Sciatic nerve (tissue), 2 donors: Measurements from ENCODE around the gene RTKN. TPM values are rescaled to one million over a fixed set of nuclear protein-coding genes. Genes with fewer than 3 reads are reported as not detected.
A peak's percentile ranks its signal among the peaks of the same experiment; 100 is the strongest.
"Not testable (repeated sequence)": the region's sequence is repeated elsewhere in the genome, so short reads cannot be mapped to it uniquely, and the experiment has no call there.

Source experiments
- ATAC-seq: fragments of 200-7000 bp; cut with Tn5 transposase; one replicate; pipeline ENCODE4 v1.9.1; 2020; ENCODE audit warnings: mild to moderate bottlenecking, moderate library complexity
- DNase-seq: peaks from one replicate; pipeline ENCODE4 v3.0.0-alpha.2; 2020; ENCODE audit warnings: low spot score
- intact Hi-C: fragments of 100-400 bp; cut with DNase I; formaldehyde crosslinking; loops from one replicate; pipeline ENCODE4 v1.14.2; 2022
- total RNA-seq: library from RNA; stranded (reverse); fragmentation: NEBNext Ultra II Directional; extraction: Animal tissue kit (Norgen Biotek cat#: 25700); gene quantifications from one replicate; pipeline ENCODE4 v1.2.1, GENCODE V29; 2021
- donor health status: DM: no; HTN: no; CAD: no.
- donor health status: DM: no; HTN: no; CAD: no.

The RTKN gene
- total RNA-seq, 1 donor from 2014 or later = 76.0 TPM

DNA sequence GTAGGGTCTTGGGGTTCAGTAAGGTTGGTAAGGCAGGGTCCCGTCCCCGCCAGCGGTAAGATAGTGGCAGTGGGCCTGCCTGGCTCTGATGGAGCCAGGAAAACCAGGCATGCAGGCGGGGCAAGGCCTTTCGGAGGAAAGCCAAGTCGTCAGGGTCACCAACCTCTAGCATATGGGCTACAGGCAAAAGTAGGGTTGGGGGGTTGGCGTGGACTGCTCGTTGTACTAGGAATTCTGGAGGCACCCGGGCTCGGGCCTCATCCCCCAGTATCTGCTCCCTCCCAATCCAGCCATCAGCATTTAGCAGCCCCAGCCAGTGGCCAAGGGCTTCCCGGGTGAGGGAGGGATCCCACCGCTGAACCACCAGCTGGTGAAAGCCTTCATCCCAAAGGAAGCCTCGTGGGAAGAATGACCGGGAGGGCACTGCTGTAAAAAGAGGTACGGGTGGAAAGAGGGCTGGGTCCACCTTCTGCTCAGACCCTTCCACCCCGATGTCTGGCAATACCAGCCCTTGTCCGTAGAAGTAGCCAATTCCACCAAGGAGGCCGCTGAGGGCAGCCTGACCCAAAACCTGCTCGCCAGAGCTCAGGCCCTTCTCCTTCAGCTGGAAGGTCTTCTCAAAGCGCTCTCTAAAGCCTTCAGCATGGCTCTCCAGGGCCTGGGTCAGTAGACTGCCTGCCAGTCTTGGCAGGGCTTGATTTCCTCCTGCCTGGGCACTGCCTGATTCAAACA, 20.5 kb upstream of the RTKN start:
- intact Hi-C loops = no loop called here
- ATAC-seq = no peak

DNA sequence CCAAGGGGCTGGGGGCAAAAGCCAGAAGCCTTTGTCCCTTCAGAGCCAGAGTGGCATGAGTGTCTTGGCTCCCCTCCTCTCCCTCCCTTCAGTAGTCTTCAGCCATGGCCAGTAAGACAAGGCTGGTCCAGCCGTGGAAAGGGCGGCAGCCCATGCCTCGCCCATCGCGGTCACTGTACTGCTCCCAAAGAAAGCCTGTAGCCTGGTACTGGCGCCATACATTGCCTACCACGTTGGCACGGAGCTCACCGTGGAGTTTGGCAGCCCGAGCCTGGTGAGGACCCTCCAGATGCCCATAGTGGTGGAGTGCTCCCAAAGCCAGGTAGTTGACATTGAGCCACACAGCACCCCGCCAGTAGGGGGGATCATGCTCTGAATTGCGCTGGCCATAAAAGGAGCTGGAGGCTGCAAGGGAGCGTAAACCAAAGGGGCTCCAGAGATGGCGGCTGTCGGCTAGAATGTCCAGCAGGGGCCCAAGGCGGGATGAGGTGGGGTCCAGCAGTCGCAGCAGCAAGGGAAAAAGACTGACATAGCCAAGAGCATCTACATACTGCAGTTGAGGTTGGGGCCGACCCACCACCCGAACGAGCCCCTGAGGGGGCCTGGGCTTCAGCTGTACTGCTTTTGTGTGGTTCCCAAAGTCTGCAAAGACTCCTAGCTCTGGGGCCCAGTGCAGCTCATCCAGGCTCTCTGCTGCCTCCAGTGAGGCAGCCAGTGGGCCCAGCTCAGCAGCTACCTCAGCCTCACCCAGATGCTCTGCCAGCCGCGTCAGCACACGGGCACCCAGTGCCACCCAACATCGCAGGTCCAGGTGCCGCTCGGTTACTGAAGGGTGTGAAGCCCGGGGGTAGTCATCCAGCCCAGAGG, 19.7 kb upstream of the RTKN start:
- ATAC-seq (no peak), DNase-seq (no peak)
- intact Hi-C loops = no loop called here

More for the DNA sequence above, 20.5 kb upstream of the RTKN start:
- DNase-seq = no peak

DNA sequence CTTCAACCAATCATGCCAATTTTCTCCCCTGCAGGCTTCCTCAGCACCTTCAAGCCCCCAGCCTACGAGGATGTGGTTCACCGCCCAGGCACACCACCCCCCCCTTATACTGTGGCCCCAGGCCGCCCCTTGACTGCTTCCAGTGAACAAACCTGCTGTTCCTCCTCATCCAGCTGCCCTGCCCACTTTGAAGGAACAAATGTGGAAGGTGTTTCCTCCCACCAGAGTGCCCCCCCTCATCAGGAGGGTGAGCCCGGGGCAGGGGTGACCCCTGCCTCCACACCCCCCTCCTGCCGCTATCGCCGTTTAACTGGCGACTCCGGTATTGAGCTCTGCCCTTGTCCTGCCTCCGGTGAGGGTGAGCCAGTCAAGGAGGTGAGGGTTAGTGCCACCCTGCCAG, 18.4 kb upstream of the RTKN start:
- intact Hi-C loops, ATAC-seq, DNase-seq: not testable (repeated sequence)

DNA sequence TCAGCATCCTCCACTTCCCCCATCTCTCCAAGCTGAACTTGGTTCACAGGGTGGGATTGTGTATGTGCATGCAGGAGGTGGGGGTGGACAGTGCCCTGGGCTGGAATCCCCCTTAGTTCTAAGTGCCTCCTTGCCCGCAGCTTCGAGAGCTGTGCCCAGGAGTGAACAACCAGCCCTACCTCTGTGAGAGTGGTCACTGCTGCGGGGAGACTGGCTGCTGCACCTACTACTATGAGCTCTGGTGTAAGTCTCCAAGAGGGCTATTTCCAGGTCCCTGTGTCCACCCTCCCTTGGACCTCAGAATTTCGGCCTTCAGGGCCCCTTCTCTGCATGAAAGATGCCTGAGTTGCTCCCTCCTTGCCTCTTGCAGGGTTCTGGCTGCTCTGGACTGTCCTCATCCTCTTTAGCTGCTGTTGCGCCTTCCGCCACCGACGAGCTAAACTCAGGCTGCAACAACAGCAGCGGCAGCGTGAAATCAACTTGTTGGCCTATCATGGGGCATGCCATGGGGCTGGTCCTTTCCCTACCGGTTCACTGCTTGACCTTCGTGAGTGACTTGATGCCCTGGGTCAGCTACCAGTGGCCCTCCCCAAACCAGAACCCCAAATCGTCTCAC, 17.9 kb upstream of the RTKN start:
- ATAC-seq, intact Hi-C loops, DNase-seq: not testable (repeated sequence)

DNA sequence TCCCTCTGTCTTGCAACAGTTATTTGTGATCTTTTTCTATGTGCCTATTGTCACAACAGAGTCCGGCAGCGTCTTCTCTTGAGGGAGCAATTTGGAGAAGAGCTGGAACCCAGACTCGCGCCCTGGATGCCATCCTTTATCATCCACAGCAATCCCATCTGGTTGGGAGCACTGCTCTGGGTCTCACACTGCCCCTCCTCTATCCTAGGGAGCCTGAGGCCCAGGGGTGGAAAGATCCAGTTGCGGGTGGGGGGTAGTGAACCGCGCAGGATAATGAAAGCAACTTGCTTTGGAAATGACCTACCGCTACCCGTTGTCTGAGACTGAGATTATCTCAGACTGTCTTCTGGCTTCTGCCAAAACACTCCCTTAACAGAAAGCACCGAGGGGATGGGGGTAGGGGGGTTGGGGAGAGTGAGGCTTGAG, 17.2 kb upstream of the RTKN start:
- DNase-seq (no peak), ATAC-seq (no peak)
- intact Hi-C loops = no loop called here

DNA sequence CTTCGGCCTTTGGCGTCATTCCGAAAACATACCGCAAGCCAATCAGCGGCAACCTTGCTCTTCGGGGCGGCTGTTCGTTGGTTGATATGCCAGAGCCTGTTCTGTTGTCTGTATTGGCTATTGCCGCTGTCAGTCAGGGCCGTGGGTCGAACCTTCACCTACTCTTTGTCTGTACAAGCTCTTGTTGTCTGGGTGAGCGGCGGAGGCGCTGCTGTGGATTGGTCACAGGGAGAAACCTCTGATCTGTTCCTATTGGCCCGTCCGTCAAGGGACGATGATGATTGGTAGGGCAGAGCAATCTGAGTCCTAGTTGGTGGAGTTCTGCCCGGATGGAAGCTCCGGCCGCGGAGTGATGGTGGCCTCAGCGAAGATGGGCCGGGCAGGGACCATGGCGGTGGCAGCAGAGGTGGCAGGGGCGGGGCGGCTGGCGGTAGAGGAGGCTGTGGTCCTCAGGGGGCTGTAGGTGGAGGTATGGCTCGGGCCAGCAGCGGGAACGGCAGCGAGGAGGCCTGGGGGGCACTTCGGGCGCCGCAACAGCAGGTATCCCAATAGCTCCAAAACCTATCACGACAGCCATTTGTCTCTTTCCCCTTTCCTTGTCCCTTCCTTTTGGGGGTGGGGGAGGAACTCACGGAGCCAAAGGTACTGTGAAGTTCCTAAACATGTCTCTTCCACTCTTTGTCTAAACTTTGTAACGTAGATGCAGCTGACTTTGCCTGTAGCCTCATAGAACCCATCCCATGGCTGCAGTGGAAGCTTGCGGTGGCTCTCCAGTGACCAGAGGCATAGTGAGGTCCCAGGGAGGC, 16.6 kb upstream of the RTKN start, which contains the start of gene WBP1:
Gene WBP1, plus strand, starts transcription at position 307 of the 806 bp plus-strand sequence. Its CDS starts 165 bp downstream, at position 472.
- DNase-seq (peak; percentile 99), ATAC-seq (peak; percentile 97)
- intact Hi-C loops = no loop called here

DNA sequence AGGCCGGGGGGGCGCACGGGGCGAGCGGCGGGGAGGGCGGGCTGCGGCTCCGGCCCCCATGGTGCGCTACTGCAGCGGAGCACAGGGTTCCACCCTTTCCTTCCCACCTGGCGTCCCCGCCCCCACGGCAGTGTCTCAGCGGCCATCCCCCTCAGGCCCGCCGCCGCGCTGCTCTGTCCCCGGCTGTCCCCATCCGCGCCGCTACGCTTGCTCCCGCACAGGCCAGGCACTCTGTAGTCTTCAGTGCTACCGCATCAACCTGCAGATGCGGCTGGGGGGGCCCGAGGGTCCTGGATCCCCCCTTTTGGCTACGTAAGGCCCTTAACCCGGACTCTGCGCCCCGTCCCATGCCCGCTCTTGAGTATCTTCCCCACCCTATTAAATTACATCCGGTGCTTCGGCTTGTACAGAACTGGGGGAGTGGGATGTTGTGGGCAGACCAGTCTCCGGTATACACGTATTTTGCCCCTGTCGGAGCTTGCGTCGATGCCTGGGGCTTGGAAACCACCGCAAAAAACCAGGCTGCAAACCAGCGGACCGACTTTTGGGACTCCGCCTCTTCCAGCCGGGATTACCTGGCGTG, 15.9 kb upstream of the RTKN start:
- peak; percentile 30 for ATAC-seq
- intact Hi-C loops = no loop called here
- DNase-seq = peak; percentile 82

DNA sequence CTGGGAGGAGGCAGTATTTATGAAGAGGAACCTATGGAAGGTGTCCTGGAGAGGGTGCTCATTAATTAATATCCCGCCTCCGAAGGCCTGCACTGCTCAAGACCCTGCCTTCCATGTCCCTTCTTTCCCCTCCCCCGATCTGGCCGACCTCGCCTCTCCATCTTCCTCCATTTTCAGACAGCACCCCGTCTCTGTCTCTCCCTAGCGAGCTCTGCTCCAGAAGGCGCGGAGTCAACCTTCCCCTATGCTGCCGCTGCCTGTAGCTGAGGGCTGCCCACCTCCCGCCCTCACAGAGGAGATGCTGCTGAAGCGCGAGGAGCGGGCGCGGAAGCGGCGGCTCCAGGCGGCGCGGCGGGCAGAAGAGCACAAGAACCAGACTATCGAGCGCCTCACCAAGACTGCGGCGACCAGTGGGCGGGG, 15.4 kb upstream of the RTKN start:
- no peak for ATAC-seq
- no peak for DNase-seq
- intact Hi-C loops = no loop called here

DNA sequence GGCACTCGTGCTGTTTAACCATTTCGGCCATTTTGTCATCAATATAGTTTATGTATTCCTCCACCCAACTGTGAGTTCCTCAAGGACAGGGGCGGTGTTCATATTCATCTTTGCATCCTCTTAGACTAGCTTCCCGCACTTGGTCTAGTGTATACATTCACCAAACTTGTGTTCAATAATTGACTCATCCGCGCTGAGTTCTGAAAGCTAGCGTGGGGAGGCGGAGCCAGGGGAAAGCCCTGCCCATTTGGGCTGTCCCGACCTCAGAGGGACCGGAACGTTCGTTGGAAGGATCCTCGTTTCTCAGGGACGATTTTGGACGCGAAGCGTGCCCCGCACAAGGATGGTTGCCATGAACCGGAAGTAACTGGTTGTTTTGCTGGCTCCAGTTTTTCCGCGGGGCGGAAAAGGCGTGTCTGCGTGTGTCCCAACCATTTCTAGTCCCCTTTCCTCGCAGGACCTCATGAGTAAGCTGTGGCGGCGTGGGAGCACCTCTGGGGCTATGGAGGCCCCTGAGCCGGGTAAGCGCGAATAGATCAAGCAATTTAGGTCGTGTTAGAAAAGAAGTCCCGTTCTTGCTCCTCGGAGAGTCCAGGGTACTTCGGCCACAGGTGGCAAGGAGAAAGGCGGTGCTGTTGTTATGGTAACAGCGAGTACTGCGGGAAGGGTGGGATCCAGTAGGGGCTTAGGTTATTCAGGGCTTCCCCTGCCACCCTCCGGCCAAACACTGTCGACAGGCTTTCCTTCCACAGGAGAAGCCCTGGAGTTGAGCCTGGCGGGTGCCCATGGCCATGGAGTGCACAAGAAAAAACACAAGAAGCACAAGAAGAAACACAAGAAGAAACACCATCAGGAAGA, 13.1 kb upstream of the RTKN start, which contains the start of gene INO80B:
Gene INO80B, plus strand, starts transcription at position 434 of the 858 bp plus-strand sequence. Its CDS starts 30 bp downstream, at position 464.
- intact Hi-C loops = no loop called here
- ATAC-seq = peak; percentile 76
- DNase-seq = peak; percentile 97

DNA sequence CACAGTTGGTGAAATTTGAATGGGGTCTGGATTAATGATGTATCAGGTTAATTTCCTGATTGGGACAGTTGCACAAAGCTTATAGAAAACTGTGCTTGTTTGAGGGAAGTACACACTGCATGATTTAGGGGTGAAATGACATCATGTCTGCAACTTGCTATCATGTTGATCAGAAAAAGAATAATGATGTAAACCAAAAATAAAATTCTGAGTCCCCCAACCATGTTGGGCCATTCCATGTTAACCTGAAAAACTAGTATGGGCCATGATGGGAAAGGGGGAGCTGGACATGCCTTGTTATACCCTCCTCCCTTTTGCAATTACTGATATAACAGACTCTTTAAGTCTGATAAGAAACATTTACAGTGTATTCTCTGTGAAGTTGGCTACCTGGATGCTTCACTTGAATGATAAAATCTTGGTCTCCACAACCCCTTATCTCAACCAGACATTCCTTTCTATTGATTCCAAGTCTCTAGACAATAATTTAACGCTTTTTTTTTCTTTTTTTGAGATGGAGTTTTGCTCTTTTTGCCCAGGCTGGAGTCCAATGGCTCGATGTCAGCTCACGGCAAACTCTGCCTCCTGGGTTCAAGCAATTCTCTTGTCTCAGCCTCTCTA, 8.9 kb upstream of the RTKN start:
- DNase-seq (no peak), ATAC-seq (no peak)
- intact Hi-C loops = no loop called here

DNA sequence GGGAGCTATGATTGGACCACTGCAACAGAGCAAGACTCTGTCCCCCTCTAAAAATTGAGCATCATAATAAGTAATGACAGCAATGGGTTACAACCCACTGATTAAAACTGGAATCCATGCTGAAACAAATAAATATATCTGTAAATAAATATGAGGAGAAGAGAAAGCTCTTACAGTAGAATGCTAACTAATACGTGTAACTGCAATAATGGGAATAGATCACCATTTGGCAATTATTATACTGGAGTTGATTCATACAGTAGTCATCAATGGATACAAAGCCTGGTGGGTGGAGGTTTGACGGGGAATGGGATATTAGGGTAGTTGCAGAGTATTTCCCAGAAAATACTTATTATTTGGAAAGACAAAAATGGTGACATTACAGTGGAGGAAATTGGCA, 7.0 kb upstream of the RTKN start:
- intact Hi-C loops = no loop called here
- ATAC-seq = no peak
- no peak for DNase-seq

DNA sequence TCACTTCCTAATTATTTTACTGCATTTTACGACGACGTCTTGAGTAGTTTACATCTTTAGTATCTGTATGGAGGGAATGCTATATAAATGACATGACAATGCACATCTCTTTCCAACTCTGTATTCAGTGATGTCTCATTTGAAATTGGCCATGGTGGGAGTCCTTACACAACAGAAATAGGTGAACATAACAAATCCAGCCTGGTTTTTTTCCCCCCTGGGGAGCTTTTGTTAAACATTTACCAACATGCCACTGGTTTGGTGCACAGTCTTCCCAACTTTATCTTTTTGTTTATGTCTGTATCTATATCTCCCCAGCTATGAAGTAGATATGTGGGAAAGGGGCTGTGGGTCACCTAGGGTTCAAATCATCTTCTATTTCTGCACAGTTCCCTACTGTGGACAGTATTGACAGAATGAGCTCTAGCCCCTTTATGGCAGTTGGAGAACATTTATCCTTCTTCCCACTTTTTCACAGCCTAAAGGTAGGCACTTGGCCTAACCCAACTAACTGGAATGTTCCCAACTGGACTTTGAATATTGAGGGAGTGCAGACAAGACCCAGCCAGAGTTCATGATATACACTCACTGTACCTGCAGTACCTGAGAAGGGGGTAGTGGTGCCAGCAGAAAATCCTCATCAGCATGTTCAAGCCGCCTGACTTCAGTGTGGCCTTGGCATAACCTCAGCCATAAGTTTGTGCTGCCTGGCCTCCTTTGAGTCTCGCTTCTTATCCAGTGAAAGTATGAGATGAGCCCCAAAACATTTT, 5.7 kb upstream of the RTKN start:
- DNase-seq (no peak), ATAC-seq (no peak)
- intact Hi-C loops = no loop called here

DNA sequence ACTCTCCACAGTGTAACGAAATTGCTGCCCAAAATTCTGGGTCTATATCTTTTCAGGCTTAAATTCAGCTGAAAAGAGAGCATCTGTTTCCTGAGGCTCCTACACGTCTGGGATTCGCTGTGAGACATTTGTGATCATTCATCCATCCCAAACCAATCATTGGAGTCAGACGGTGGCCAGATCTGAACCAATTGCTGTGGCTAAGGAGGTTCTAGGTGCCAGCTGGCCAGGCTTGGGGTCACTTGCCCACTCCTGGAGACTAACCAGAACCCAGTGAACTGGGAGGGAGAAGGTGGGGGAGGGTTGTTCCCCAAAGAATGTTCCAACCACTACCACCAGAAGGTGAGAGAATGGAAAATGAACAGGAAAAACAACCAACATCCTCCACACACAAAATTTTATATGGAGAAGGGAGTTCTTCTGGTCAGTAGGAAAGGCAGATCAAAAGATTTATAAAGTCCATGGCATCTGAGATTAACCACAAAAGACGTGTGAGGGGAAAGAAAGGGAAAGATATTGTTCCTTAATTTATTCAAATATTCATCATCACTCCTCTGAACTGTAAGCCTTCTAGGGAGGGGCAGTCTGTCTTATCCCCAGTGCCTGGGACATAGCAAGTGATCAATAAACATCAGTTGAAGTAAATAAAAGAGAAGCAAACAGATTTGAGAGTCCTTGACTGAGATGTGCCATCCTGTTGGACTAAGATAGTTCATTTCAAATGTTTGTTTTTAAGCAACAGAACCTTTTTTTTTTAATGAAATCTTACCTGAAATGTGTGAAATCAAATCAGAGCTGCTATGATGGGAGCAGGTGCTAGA, 3.0 kb upstream of the RTKN start:
- intact Hi-C loops = no loop called here
- ATAC-seq = no peak
- no peak for DNase-seq

DNA sequence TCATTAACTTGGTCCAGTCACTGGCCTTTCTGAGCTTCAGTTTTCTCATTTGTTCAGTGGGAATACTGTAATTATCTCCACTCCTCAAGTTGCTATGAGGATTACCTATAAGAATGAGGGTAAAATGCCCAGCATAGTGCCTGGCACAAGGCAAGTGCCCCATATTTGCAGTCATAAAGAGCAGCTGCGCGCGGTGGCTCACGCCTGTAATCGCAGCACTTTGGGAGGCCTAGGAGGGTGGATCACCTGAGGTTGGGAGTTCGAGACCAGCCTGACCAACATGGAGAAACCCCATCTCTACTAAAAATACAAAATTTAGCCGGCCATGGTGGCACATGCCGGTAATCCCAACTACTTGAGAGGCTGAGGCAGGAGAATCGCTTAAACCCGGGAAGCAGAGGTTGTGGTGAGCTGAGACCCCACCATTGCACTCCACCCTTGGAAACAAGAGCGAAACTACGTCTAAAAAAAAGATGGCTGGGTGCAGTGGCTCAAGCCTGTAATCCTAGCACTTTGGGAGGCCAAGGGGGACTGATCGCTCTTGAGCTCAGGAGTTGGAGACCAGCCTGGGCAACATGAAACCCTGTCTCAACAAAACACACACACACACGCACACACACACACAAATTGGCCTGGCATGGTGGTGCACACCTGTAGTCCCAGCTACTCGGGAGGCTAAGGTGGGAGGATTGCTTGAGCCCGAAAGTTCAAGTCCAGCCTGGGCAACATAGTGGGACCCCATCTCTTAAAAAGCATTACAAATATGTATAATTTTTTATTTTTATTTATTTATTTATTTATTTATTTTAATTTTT, 953 bp upstream of the RTKN start:
- ATAC-seq, DNase-seq, intact Hi-C loops: not testable (repeated sequence)
